Endodermal cell (in vitro differentiated cells): ENCODE measurements around the gene NCOA6. TPM values are rescaled to one million over a fixed set of nuclear protein-coding genes. Genes with fewer than 3 reads are reported as not detected.

Experiments used
- DNase-seq: peaks from one replicate; pipeline ENCODE4 v3.0.0-alpha.2; 2017
- H3K27ac ChIP-seq: 2 replicates; pipeline ENCODE4 v1.5.1; 2013; ENCODE audit warnings: mild to moderate bottlenecking, low read depth, low read length, moderate library complexity
- H3K27me3 ChIP-seq: 2 replicates; pipeline ENCODE4 v1.6.1; 2013; ENCODE audit warnings: mild to moderate bottlenecking, low read length, moderate library complexity; ENCODE audit not compliant: insufficient read depth, control insufficient read depth, poor library complexity, severe bottlenecking
- H3K36me3 ChIP-seq: 2 replicates; pipeline ENCODE4 v1.7.0; 2013; ENCODE audit warnings: mild to moderate bottlenecking, low read length, moderate library complexity; ENCODE audit not compliant: control insufficient read depth, insufficient read depth
- H3K4me1 ChIP-seq: one replicate; pipeline ENCODE4 v1.7.0; 2013; ENCODE audit warnings: low read length; ENCODE audit not compliant: control insufficient read depth, insufficient read depth
- H3K4me3 ChIP-seq: 2 replicates; pipeline ENCODE4 v1.5.1; 2013; ENCODE audit warnings: mild to moderate bottlenecking, low read length, moderate library complexity
- H3K9ac ChIP-seq: 2 replicates; pipeline ENCODE4 v1.6.1; 2013; ENCODE audit warnings: mild to moderate bottlenecking, low read length, moderate library complexity; ENCODE audit not compliant: poor library complexity, severe bottlenecking; ENCODE audit errors: extremely low read depth
- H3K9me3 ChIP-seq: 2 replicates; pipeline ENCODE4 v1.6.1; 2013; ENCODE audit warnings: mild to moderate bottlenecking, low read length, moderate library complexity; ENCODE audit not compliant: control insufficient read depth
- H3K27ac Mint-ChIP-seq: 2 replicates; pipeline ENCODE4 v1.8.0; 2020; ENCODE audit warnings: mixed read lengths
- H3K27me3 Mint-ChIP-seq: 2 replicates; pipeline ENCODE4 v1.8.0; 2021; ENCODE audit warnings: mild to moderate bottlenecking, mixed read lengths; ENCODE audit not compliant: insufficient read depth
- H3K36me3 Mint-ChIP-seq: 2 replicates; pipeline ENCODE4 v1.8.0; 2020; ENCODE audit warnings: low read depth, mixed read lengths
- H3K4me1 Mint-ChIP-seq: 2 replicates; pipeline ENCODE4 v1.8.0; 2020; ENCODE audit warnings: mixed read lengths
- H3K4me3 Mint-ChIP-seq: 2 replicates; pipeline ENCODE4 v1.8.0; 2020; ENCODE audit warnings: mild to moderate bottlenecking, moderate library complexity, mixed read lengths
- H3K9me3 Mint-ChIP-seq: 2 replicates; pipeline ENCODE4 v1.8.0; 2020; ENCODE audit warnings: mild to moderate bottlenecking, mixed read lengths
- CTCF ChIP-seq: fragments of 200-600 bp; sonication (generic); conservative IDR thresholded peaks from 2 replicates; pipeline ENCODE4 v1.5.0; 2021; ENCODE audit warnings: antibody characterized with exemption, mild to moderate bottlenecking
- WGBS, 2 experiments: methylation state at CpG; one replicate each; pipeline versions ENCODE4 v1.1.5 to v1.1.7; 2013; ENCODE audit warnings: missing lambda C conversion rate in 2 of 2, mixed read lengths in 1 of 2; ENCODE audit not compliant: insufficient coverage in 1 of 2, insufficient read length in 1 of 2; 5-methylcytosine and 5-hydroxymethylcytosine counted together
- total RNA-seq, 2 donors: library from RNA; stranded (reverse); fragmentation: NEBNext Ultra II Directional in 1 of 2; extraction: Animal tissue kit (Norgen Biotek cat#: 25700) in 1 of 2; gene quantifications; 2 replicates in 1 of 2; 3 replicates in 1 of 2; pipeline ENCODE4 v1.2.1, GENCODE V29; 2021

The NCOA6 gene
- total RNA-seq, 2 donors from 2014 or later = 27.1 to 37.4 TPM

DNA sequence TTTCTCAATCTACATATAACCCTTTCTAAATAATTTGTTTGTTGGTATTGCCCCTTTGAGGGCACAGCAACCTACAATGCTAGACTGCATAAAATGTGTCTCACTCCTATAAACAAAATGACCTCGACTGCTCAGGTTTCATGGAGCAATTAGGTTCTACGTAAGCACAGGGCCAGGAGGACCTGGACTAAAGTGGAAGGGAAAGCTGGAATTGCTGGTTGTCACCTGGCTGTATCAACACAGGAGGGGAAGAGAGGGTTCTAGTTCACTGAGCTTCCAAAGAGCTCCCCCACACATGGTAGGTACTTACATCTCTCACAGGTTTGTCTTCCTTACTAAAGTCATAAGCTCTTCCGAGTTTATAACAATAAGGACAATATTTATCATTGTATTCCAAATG lies 51.0 kb downstream of the NCOA6 start:
- no peaks in the 10 kb centered on the region for H3K9me3 ChIP-seq
- H3K9ac ChIP-seq = no peak overlapping the region
- no peaks in the 10 kb centered on the region for H3K9me3 Mint-ChIP-seq
- 95% methylated on average over 2 of the region's 3 CpGs; no CpG with 5 or more reads in 1 of the 2 experiments for WGBS, 2 experiments
- no peaks in the 10 kb centered on the region for H3K27me3 Mint-ChIP-seq
- H3K4me3 Mint-ChIP-seq = no peak overlapping the region
- no peak overlapping the region for H3K4me3 ChIP-seq
- no peaks in the 10 kb centered on the region for H3K4me1 ChIP-seq
- H3K36me3 Mint-ChIP-seq = peaks cover 44% of the 10 kb centered on the region
- peaks cover 40% of the 10 kb centered on the region for H3K36me3 ChIP-seq
- no peaks in the 10 kb centered on the region for H3K4me1 Mint-ChIP-seq
- no peak for DNase-seq
- no peak overlapping the region for H3K27ac ChIP-seq
- no peak overlapping the region for H3K27ac Mint-ChIP-seq
- no peak for TF ChIP-seq CTCF
- no peaks in the 10 kb centered on the region for H3K27me3 ChIP-seq

DNA sequence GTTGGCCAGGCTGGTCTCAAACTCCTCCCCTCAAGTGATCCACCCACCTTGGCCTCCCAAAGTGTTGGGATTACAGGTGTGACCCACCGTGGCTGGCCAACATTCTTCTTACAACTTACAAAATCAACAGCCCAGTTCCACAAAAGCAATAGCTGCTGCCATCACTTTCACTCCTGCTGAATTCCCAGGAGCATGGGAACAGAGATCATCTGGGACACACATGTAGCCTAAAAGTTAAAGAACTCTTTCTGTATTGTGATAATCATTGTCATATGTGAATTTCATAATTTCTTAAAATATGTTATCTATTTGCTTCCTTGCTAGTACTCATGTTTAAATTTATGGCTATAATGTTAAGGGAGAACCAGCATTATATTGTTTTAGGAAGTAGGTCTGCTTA lies 51.7 kb downstream of the NCOA6 start:
- Mint-ChIP-seq H3K27ac (no peak overlapping the region), H3K27me3 (no peaks in the 10 kb centered on the region), H3K9me3 (no peaks in the 10 kb centered on the region), H3K4me3 (no peak overlapping the region), H3K4me1 (no peaks in the 10 kb centered on the region), H3K36me3 (peaks cover 46% of the 10 kb centered on the region)
- no peak for TF ChIP-seq CTCF
- no peak overlapping the region for H3K9ac ChIP-seq
- peaks cover 45% of the 10 kb centered on the region for H3K36me3 ChIP-seq
- H3K9me3 ChIP-seq = no peaks in the 10 kb centered on the region
- no peaks in the 10 kb centered on the region for H3K27me3 ChIP-seq
- no peak overlapping the region for H3K27ac ChIP-seq
- no peak overlapping the region for H3K4me3 ChIP-seq
- 85% methylated on average over 1 of the region's 1 CpG; no CpG with 5 or more reads in 1 of the 2 experiments for WGBS, 2 experiments
- DNase-seq = no peak
- H3K4me1 ChIP-seq = no peaks in the 10 kb centered on the region

DNA sequence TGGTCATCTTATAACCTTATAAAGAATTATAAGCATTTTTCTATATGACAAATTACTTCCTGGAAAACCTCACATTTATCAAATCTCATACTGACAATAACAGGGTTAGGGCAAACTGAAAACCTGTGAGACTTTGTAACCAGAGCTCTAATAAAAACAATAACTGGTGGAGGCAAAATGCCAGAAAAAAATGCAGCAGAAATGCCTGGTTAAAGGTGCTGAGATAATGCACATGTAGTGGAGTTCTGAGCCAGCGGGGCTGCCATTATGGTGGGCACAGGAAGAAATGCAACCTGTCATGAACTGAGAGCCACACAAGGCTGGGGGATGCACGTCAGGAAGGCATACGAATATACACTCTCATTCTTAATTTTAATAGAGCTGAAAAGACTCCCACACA lies 53.0 kb downstream of the NCOA6 start:
- no peak overlapping the region for H3K27ac ChIP-seq
- H3K9me3 Mint-ChIP-seq = no peaks in the 10 kb centered on the region
- H3K4me3 ChIP-seq = no peak overlapping the region
- H3K9ac ChIP-seq = no peak overlapping the region
- peaks cover 58% of the 10 kb centered on the region for H3K36me3 ChIP-seq
- no peak overlapping the region for H3K4me3 Mint-ChIP-seq
- no peaks in the 10 kb centered on the region for H3K27me3 Mint-ChIP-seq
- DNase-seq = no peak
- H3K27me3 ChIP-seq = no peaks in the 10 kb centered on the region
- H3K4me1 ChIP-seq = no peaks in the 10 kb centered on the region
- peaks cover 54% of the 10 kb centered on the region for H3K36me3 Mint-ChIP-seq
- WGBS, 2 experiments = 92 to 100% methylated on average over 1 to 3 of the region's 3 CpGs
- no peaks in the 10 kb centered on the region for H3K9me3 ChIP-seq
- no peaks in the 10 kb centered on the region for H3K4me1 Mint-ChIP-seq
- no peak for TF ChIP-seq CTCF
- H3K27ac Mint-ChIP-seq = no peak overlapping the region
